ENCODE measurements around the gene FGB.

DNA sequence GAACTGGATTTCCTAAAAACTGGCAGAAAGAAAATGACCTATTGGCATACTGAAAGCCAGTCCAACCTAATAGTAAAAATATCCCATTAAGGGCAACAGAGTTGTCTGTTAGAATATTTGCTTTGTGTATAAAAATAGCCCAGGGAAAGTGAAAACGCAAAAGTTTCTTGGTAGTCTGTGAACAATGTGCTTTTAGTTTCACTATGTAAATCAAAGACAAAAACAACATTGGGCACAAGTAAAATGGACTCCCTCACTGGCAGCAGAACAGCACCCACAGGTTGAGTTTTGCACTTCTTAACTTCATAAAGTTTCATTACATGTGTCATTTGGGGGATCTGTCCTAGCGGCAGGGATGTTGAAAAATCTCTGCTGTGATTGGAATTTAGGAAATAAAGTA, 53.9 kb downstream of the FGB start:
- TF ChIP-seq POLR2A (IDR thresholded peaks at IDR 0.05), result no peak
- TF ChIP-seq, protein P1, sequence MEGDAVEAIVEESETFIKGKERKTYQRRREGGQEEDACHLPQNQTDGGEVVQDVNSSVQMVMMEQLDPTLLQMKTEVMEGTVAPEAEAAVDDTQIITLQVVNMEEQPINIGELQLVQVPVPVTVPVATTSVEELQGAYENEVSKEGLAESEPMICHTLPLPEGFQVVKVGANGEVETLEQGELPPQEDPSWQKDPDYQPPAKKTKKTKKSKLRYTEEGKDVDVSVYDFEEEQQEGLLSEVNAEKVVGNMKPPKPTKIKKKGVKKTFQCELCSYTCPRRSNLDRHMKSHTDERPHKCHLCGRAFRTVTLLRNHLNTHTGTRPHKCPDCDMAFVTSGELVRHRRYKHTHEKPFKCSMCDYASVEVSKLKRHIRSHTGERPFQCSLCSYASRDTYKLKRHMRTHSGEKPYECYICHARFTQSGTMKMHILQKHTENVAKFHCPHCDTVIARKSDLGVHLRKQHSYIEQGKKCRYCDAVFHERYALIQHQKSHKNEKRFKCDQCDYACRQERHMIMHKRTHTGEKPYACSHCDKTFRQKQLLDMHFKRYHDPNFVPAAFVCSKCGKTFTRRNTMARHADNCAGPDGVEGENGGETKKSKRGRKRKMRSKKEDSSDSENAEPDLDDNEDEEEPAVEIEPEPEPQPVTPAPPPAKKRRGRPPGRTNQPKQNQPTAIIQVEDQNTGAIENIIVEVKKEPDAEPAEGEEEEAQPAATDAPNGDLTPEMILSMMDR (IDR thresholded peaks at IDR 0.05), result no peak
- TF ChIP-seq POLR2AphosphoS5 (IDR thresholded peaks at IDR 0.05), result no peak
